Coronary artery (tissue), 2 donors: ENCODE results near the gene ASPHD2.

ENCODE experiments used
- DNase-seq: peaks from one replicate; pipeline ENCODE4 v3.0.0-alpha.2; 2017; ENCODE audit warnings: low spot score
- H3K27ac ChIP-seq, 2 donors: fragments of 200-600 bp; sonication (generic); one replicate each; pipeline ENCODE4 v1.5.1; 2016 to 2019
- H3K4me3 ChIP-seq: fragments of 200-600 bp; sonication (generic); 2 replicates; pipeline ENCODE4 v1.5.1; 2016; ENCODE audit warnings: mild to moderate bottlenecking, moderate library complexity
- CTCF ChIP-seq: fragments of 200-600 bp; sonication (generic); IDR thresholded peaks from one replicate; pipeline ENCODE4 v1.5.1; 2019; ENCODE audit warnings: antibody characterized with exemption

ASPHD2 gene, protein sequence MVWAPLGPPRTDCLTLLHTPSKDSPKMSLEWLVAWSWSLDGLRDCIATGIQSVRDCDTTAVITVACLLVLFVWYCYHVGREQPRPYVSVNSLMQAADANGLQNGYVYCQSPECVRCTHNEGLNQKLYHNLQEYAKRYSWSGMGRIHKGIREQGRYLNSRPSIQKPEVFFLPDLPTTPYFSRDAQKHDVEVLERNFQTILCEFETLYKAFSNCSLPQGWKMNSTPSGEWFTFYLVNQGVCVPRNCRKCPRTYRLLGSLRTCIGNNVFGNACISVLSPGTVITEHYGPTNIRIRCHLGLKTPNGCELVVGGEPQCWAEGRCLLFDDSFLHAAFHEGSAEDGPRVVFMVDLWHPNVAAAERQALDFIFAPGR

GRCh38 chr22:26428515-26429457, at the start of gene ASPHD2:
TSS of gene ASPHD2 (plus strand) at chr22:26429260. CDS start at chr22:26433616, 4,356 bp downstream.
- Histone ChIP-seq H3K4me3 (peak within 1 kb of the TSS; percentile 71), H3K27ac (peak within 1 kb of the TSS in 1 of 2 donors; percentile 60)
- no peak for TF ChIP-seq CTCF
- no peak for DNase-seq

- no peak for DNase-seq
- no peak overlapping the region for H3K4me3 ChIP-seq
- TF ChIP-seq CTCF = no peak
- H3K27ac ChIP-seq = no peak overlapping the region
Measured at GRCh38 chr22:26380072-26380830, 48.8 kb upstream of the ASPHD2 start.

DNA sequence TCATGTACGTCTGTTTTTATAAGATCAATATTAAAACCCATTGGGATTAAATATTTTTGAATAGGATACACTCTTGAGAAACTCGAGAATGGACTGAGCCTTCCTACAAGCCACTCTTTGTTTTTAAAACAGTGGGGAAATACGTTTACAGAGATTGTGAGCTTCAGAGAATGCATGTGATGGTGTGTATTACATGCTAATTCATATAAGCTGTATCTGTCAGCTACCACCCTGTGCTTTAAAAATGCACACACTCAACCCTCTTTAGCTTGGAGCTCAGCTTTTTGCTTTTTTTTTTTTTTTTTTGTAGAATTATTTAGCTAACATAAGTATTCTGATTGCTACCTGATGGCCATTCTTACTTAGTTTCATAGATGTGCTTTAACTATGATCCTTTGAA, 46.3 kb upstream of the ASPHD2 start:
- DNase-seq = no peak
- TF ChIP-seq CTCF = no peak
- H3K27ac ChIP-seq = no peak overlapping the region
- no peak overlapping the region for H3K4me3 ChIP-seq

DNA sequence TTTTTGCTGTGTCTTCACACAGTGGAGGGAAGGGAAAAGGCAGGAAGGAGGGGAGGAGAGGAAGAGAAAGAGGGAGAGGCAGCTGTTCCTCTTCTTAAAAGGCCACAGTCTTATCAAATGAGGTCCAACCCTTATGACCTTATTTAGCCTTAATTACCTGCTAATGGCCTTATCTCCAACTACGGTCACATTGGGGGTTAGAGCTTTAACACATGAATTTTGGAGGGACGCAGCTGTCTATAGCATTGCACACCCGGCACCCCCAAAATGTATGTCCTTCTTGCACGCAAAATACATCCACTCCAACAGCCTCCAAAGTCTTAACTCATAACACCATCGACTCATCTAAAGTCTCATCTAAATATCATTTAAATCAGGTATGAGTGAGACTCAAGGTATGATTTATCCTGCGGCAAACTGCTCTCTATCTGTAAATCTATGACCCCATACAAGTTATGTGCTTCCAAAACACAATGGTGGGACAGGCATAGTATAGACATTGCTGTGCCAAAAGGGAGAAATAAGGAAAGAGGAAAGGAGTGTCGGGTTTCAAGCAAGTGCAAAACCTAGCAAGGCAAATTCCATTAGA, 45.0 kb upstream of the ASPHD2 start:
- DNase-seq = no peak
- no peak for TF ChIP-seq CTCF
- H3K4me3 ChIP-seq = no peak overlapping the region
- no peak overlapping the region for H3K27ac ChIP-seq

DNA sequence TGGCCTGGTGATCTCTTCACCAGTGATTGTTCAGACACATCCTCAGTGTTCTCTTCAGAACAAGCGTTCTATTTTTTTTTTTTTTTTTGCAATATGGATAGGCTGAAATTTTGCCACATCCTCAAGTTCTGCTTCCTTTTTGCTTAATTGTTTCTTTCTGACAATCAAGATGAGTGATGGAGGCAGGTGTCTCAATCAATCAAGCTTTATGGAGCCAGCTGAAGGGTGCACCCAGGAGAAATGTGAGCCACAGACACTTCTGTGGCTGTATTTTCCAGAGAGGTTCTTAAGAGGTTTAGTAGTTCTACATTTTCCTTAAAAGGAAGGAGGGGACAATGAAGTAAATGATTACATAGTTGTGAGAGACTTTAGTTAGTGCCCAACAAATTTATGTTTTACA, 43.9 kb upstream of the ASPHD2 start:
- H3K27ac ChIP-seq = no peak overlapping the region

More for the DNA sequence above, 43.9 kb upstream of the ASPHD2 start:
- no peak for DNase-seq
- H3K4me3 ChIP-seq = no peak overlapping the region
- no peak for TF ChIP-seq CTCF
